ENCODE measurements around the gene COL15A1. TPM values are rescaled to one million over a fixed set of nuclear protein-coding genes. Genes with fewer than 3 reads are reported as not detected.
"Not testable (repeated sequence)": the region's sequence is repeated elsewhere in the genome, so short reads cannot be mapped to it uniquely, and the experiment has no call there.

COL15A1 gene
- total RNA-seq = 0.23 TPM

GRCh38 chr9:98943682-98944056, at the start of gene COL15A1:
TSS of gene COL15A1 (plus strand) at chr9:98943907. CDS start at chr9:98944062, 155 bp downstream.
- DNase-seq (ENCODE audit: low spot score) (no peak), ATAC-seq (no peak)

GRCh38 chr9:98894171-98894570, 49.5 kb upstream of the COL15A1 start:
- ATAC-seq = no peak
- no peak for DNase-seq (ENCODE audit: low spot score)

- no peak for DNase-seq (ENCODE audit: low spot score)
- no peak for ATAC-seq
These were observed 48.9 kb upstream of the COL15A1 start for GRCh38 chr9:98894761-98895160.

DNA sequence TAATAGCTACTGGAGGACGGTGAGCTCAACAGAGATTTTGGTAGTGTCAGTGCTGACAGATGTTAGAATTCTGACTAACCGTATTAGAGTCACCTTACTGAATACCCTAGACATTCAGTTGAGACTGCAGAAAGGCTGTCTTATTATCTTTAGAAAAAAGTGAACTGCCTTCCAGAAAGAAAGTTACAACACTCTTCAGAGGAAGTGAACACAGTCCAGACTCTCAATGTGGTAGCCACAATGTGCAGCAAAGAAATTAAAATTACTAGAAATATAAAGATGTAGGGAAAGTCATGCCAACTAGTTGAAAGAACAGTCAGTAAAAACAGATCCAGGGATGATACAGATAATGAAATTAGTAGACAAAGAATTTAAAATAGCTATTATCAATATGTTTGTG, 47.1 kb upstream of the COL15A1 start:
- DNase-seq (ENCODE audit: low spot score) (no peak), ATAC-seq (no peak)

DNA sequence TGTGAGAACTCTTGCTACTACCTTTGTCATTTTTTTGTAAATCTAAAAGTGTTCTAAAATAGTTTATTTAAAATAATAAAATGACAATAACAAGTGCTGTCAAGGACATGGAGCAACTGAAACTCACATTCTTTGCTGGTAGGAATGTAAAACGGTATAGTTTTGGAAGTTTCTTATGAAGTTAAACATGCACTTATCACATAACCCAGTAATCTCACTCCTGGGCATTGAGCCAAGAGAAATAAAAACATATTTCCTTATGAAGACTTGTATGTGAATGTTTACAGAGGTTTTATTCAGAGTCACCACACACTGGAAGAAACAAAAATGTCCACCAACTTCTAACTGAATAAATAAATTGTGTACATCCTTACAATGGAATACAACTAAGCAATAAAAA, 46.0 kb upstream of the COL15A1 start:
- no peak for ATAC-seq
- DNase-seq (ENCODE audit: low spot score) = no peak

- DNase-seq (ENCODE audit: low spot score) (no peak), ATAC-seq (no peak)
These were observed 44.2 kb upstream of the COL15A1 start for GRCh38 chr9:98899408-98900056.

DNA sequence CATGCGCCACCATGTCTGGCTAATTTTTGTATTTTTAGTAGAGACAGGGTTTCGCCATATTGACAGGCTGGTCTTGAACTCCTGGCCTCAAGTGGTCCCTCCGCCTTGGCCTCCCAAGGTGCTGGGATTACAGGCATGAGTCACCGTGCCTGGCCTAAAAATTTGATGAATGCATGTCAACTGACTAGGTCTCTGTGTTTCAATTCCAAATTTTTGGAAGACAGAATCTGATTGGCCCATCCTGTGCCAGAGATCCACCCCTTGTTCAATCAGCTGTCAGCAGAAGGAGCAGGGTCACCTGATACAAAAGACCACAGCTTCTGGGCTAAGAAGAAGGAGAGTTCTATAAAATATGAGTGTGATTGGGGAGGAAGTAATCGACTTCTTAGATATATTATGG, 43.5 kb upstream of the COL15A1 start:
- no peak for ATAC-seq
- DNase-seq (ENCODE audit: low spot score) = no peak

DNA sequence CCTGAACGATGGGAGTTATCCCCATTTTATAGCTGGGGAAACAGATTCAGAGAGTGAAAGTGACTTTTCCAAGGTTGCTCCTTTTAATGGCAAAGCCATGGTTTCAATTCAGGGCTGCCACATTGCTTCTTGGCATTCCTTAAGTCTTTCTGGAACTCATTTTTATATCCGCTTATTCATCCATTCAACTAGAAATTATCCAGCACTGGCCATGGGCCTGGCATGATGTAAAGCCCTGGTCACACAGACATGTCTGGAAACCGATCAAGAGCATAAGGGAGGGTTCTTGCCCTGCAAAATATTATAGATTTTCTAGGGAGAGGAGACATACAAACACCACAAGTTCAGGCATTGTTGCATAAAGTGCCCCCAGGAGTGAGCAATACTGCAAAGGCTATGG, 43.0 kb upstream of the COL15A1 start:
- ATAC-seq (no peak), DNase-seq (ENCODE audit: low spot score) (no peak)

- not testable (repeated sequence) for DNase-seq (ENCODE audit: low spot score); ATAC-seq
These were observed 41.9 kb upstream of the COL15A1 start for GRCh38 chr9:98901843-98902242.

DNA sequence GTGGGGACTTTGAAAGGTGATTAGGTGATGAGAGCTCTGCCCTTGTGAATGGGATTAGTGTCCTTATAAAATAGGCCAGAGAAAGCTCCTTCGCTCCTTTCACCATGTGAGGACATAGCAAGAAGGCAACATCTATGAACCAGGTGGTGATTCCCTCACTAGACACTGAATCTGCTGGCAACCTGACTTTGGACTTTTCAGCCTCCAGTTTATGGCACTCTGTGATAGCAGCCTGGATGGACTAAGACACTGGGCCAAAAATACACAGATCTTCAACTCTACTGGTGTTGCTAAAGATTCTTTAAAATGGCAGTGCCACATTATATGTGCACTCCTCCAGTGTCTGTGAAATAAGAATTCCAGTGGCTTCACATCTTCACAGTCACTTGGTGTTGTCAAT, 41.2 kb upstream of the COL15A1 start:
- ATAC-seq = no peak
- no peak for DNase-seq (ENCODE audit: low spot score)

GRCh38 chr9:98902925-98903324, 40.8 kb upstream of the COL15A1 start:
- no peak for DNase-seq (ENCODE audit: low spot score)
- no peak for ATAC-seq

DNA sequence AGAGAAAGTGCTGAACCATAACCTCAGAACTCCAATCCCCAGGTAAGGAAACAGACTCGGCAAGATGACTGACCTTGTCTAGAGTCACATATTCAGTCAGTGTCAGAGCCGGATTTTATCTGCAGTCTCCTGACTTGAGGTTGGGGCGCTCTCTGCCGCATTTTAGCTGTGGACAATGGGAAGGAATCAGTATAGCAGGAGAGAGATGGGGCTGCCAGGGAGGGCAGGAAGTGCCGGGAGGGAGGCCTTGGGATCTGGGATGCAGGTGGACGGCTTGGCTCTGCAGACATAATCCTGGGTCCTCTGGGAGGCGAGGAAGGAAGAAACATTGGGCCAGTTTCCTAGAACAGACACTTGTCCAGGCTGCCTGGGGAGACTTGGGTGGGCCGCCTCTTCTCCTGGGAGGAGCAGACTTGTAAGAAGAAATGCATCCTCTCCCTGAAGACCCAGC, 39.7 kb upstream of the COL15A1 start:
- no peak for ATAC-seq
- no peak for DNase-seq (ENCODE audit: low spot score)

DNA sequence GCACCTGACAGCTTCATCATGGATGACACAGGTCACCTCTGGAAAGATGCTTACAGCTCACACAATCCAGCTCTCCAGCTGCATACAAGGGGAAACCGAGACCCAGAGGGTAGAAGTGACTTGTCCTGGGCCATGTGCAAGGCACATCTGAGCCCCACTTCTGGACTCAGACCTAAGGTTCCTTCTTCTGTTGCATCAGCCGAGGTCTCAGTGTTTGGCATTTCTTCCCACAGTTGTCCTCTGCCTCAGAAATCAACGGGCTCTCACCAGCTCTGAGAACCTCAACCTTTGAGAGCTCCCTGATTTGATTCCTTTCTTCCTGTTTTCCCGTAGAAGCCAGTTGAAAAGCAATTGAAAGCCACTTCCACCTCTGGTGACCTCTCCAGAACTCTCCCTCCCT, 38.7 kb upstream of the COL15A1 start:
- no peak for DNase-seq (ENCODE audit: low spot score)
- ATAC-seq = no peak

DNA sequence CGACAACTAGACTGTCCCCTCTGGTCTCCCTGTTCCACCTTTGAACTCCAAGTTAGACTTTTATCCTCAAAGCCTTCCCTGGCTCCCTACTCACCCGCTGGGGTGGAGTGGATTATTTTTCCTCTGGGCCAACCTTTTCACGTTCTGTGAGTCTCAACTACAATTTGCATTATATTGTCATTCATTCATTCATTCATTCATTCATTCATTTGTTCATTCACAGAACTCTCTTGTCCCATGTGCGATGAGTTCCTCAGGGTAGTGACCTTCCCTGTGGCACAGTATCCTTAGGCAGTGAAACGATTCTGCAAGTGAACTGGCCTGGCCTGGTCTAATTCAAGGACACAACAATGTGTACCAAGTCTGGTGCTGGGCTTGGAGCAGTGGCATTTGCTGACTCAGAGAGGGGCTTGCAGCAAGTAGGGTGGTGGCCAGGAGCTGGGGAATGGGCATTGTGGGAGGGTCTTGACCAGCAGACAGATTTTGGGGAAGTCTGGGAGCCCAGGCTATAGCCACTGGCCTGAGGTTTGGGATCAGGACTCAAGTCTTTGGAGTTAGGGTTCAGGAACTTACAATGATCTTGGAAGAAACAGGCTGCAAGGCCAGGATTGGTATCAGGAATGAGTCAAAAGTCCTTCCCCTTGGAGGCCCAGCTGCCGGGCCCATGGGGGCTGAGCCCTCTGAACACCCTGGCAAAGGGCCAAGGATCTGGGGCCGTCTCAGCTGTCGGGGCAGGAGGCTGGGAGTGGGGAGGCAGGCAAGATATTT, 37.2 kb upstream of the COL15A1 start:
- DNase-seq (ENCODE audit: low spot score) = no peak
- no peak for ATAC-seq

GRCh38 chr9:98907055-98907454, 36.7 kb upstream of the COL15A1 start:
- ATAC-seq (peak; percentile 58), DNase-seq (ENCODE audit: low spot score) (no peak)

DNA sequence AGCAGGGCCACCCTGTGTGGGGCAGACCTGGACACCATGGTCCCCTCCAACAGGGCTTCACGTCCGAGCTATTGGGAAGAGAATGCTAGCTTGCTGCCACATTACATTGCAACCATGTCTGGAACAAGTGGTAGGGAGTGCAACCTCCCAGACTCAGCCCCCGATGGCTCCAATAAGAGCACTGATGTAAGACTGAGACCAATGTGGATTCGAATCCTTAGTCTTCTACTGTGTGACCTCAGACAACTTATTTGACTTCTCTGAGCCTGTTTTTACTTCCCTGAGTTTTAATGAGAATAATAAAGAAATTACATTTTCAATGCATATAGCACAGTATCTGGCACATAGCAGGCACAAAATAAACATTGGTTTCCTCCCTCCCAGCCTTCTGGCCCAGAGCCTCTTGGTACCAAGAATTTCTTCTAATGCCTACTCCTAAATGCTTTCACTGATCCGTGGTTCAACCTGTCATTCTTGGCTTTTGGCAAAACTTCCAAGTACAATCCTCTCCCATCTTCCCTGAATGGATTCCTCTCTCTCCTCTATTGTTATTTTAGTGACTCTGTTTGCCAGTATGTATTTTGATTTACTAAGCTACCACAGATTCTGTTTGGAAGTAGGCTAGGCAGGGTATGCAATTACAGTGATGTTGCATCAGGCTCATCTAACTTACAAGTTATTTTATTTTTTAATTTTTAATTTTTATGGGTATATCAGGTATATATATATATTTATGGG, 34.6 kb upstream of the COL15A1 start:
- DNase-seq (ENCODE audit: low spot score) (no peak), ATAC-seq (no peak)

DNA sequence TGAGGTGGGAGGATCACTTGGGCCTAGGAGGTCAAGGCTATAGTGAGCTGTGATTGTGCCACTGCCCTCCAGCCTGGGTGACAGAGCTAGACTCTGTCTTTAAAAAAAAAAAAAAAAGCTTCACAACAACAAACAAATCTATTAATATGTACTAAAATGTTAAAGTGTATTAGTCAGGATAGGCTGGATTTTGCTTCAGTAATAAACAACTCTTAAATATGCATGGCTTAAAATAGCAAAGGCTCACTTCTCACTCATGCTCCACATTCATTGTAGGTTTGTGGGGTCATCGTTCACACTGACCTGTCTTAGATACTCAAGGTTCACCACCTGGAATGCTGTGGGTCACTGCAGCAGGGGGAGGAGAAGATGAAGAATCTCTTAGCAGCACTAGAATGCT, 33.8 kb upstream of the COL15A1 start:
- no peak for DNase-seq (ENCODE audit: low spot score)
- no peak for ATAC-seq

DNA sequence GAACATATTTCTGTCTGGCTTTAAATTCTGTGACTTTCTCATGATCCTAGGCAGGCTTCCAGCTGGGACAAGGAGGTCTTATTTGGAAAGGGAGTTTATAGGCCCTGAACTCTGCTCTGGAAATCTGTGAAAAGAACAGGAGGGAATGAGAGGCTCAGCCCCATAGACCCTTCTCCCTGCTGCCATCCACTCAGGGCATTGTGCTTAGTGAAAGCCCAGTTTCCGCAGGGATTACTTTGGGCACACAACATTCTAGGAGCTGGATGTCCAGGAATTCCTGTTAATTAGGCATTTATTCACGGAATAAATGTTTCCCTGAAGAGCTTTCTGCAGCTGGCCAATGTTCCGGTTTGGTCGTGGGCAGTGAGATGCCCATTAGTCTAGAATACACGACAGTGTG, 32.7 kb upstream of the COL15A1 start:
- DNase-seq (ENCODE audit: low spot score) = no peak
- no peak for ATAC-seq

GRCh38 chr9:98911738-98912137, 32.0 kb upstream of the COL15A1 start:
- not testable (repeated sequence) for ATAC-seq; DNase-seq (ENCODE audit: low spot score)

DNA sequence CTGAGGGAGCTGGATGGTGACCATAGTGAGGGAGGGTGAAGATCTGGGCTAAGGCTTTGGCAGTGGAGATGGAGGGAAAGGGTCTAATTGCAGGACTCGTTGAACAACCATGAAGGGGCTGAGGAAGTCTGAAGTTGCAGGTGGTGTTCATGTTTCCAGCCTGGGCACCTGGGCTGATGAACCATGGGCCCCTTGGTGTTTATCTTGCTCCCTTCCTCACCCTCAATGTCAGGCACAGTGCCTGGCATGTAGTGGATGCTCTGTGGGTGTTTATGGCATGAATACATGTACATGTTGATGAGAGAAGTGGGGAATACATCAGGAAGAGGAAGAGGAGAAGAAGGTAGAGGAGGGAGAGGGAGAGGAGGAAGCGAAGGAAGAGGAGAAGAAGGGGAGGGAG, 31.3 kb upstream of the COL15A1 start:
- ATAC-seq = no peak
- DNase-seq (ENCODE audit: low spot score) = no peak

DNA sequence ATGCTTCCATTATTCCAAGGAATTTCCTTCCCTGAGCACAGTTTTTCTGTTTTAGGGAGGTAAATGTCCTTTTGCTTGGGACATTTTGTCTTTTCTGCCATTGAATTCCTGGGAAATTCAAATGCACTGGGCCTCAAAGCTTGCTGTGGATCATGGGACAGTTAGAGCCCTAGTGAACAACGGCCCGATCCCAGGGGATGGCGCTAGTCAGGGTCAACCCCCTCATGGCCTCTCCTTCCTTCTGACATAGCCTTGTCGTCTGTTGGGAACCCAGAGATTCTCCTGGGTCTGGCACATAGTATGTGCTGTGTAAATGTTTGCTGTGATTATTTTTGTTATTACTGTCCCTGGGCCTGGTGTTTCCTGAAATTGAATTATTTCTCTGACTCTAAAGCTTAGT, 30.7 kb upstream of the COL15A1 start:
- ATAC-seq (no peak), DNase-seq (ENCODE audit: low spot score) (no peak)

DNA sequence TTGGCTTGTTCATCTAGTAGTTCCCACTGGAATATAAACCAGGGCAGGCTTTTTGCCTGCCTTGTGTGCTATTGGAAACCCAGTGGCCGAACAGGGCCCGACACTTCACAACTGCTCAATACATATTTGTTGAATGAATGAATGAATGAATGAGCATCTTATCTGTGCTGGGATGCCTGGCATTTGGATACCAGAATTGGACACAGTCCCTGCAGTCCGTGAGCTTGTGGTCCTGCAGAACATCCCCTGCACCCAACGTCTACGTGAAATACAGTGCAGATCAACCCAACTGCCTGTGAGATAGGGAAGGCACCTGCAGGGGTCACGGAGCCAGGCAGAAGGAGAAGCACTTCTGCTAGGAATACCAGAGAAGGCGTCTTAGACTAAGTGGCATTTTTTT, 30.0 kb upstream of the COL15A1 start:
- DNase-seq (ENCODE audit: low spot score) (no peak), ATAC-seq (no peak)
